ENCODE measurements around the gene TARS2.

TARS2 gene

GRCh38 chr1:150555198-150555970 lies 68.2 kb downstream of the TARS2 start:
- no peak for DNase-seq

- no peak for DNase-seq
Measured at GRCh38 chr1:150555971-150556865, 69.0 kb downstream of the TARS2 start.

- no peak for DNase-seq
Measured at GRCh38 chr1:150557065-150557600, 69.9 kb downstream of the TARS2 start.
